ENCODE measurements around the gene CD82. TPM values are rescaled to one million over a fixed set of nuclear protein-coding genes. Genes with fewer than 3 reads are reported as not detected.
A peak's percentile ranks its signal among the peaks of the same experiment; 100 is the strongest.

The CD82 gene
- total RNA-seq, 2 experiments from 2014 or later = 193 to 208 TPM

- POLR2A ChIA-PET = no interaction called here
- CTCF ChIA-PET = interaction anchor here (1.0 to 1.4 kb wide), 4 partner anchors 10 to 284 kb away, joined by 3 to 6 read pairs (median 4); no protein-coding TSS in a partner anchor
- Mint-ChIP-seq H3K36me3 (ENCODE audit: low read depth) (peaks cover 6% of the 10 kb centered on the region), H3K27me3 (peaks cover 4% of the 10 kb centered on the region), H3K4me3 (no peak overlapping the region), H3K9me3 (no peaks in the 10 kb centered on the region), H3K27ac (no peak overlapping the region), H3K4me1 (peaks cover 22% of the 10 kb centered on the region)
- no peak for DNase-seq
These were observed 61.8 kb downstream of the CD82 start for GRCh38 chr11:44627165-44627789.

GRCh38 chr11:44627911-44628729 lies 62.7 kb downstream of the CD82 start:
- ChIA-PET CTCF (interaction anchor here (0.6 to 2.4 kb wide), 5 partner anchors 11 to 283 kb away, joined by 3 to 8 read pairs (median 4); no protein-coding TSS in a partner anchor), POLR2A (no interaction called here)
- Mint-ChIP-seq H3K4me3 (no peak overlapping the region), H3K9me3 (no peaks in the 10 kb centered on the region), H3K4me1 (peaks cover 17% of the 10 kb centered on the region), H3K27me3 (peaks cover 4% of the 10 kb centered on the region), H3K27ac (no peak overlapping the region), H3K36me3 (ENCODE audit: low read depth) (peaks cover 3% of the 10 kb centered on the region)
- DNase-seq = peak; percentile 15

GRCh38 chr11:44628730-44629700 lies 63.6 kb downstream of the CD82 start:
- ChIA-PET CTCF (interaction anchor here (0.6 to 2.4 kb wide), 4 partner anchors 12 to 146 kb away, joined by 4 to 8 read pairs (median 6); no protein-coding TSS in a partner anchor), POLR2A (no interaction called here)
- Mint-ChIP-seq H3K27me3 (peaks cover 4% of the 10 kb centered on the region), H3K27ac (no peak overlapping the region), H3K36me3 (ENCODE audit: low read depth) (no peaks in the 10 kb centered on the region), H3K4me3 (no peak overlapping the region), H3K4me1 (peaks cover 12% of the 10 kb centered on the region), H3K9me3 (no peaks in the 10 kb centered on the region)
- DNase-seq = peak; percentile 6

- no peaks in the 10 kb centered on the region for H3K9me3 Mint-ChIP-seq
- no peak for DNase-seq
- POLR2A ChIA-PET = no interaction called here
- no peak overlapping the region for H3K4me3 Mint-ChIP-seq
- H3K36me3 Mint-ChIP-seq (ENCODE audit: low read depth) = no peaks in the 10 kb centered on the region
- no peak overlapping the region for H3K27ac Mint-ChIP-seq
- CTCF ChIA-PET = interaction anchor here (1.7 to 2.4 kb wide), 3 partner anchors 13 to 146 kb away, joined by 4 to 8 read pairs (median 8); no protein-coding TSS in a partner anchor
- H3K27me3 Mint-ChIP-seq = peaks cover 4% of the 10 kb centered on the region
- H3K4me1 Mint-ChIP-seq = peaks cover 14% of the 10 kb centered on the region
These were observed 64.4 kb downstream of the CD82 start for GRCh38 chr11:44629732-44630345.

GRCh38 chr11:44630511-44631210 lies 65.2 kb downstream of the CD82 start:
- Mint-ChIP-seq H3K4me1 (peaks cover 14% of the 10 kb centered on the region), H3K27me3 (peaks cover 4% of the 10 kb centered on the region), H3K36me3 (ENCODE audit: low read depth) (no peaks in the 10 kb centered on the region), H3K4me3 (no peak overlapping the region), H3K27ac (no peak overlapping the region), H3K9me3 (no peaks in the 10 kb centered on the region)
- POLR2A ChIA-PET = no interaction called here
- no peak for DNase-seq
- CTCF ChIA-PET = interaction anchor here (1.4 to 2.4 kb wide), 3 partner anchors 72 to 296 kb away, joined by 3 to 8 read pairs (median 4); no protein-coding TSS in a partner anchor

- POLR2A ChIA-PET = no interaction called here
These were observed 66.4 kb downstream of the CD82 start for GRCh38 chr11:44631831-44632230.

GRCh38 chr11:44632466-44633123 lies 67.1 kb downstream of the CD82 start:
- CTCF ChIA-PET = interaction anchor here (0.7 to 2.1 kb wide), 7 partner anchors 10 to 278 kb away, joined by 3 to 12 read pairs (median 6); no protein-coding TSS in a partner anchor
- Mint-ChIP-seq H3K27ac (no peak overlapping the region), H3K9me3 (no peaks in the 10 kb centered on the region), H3K4me3 (no peak overlapping the region), H3K27me3 (peaks cover 14% of the 10 kb centered on the region), H3K4me1 (peaks cover 14% of the 10 kb centered on the region), H3K36me3 (ENCODE audit: low read depth) (no peaks in the 10 kb centered on the region)
- POLR2A ChIA-PET = interaction anchor here (1.5 kb wide), 1 partner anchor 9 kb away, joined by 3 read pairs; no protein-coding TSS in a partner anchor
- DNase-seq = peak; percentile 52

More at GRCh38 chr11:44631831-44632230, 66.4 kb downstream of the CD82 start:
- Mint-ChIP-seq H3K36me3 (ENCODE audit: low read depth) (no peaks in the 10 kb centered on the region), H3K4me3 (no peak overlapping the region), H3K4me1 (peaks cover 14% of the 10 kb centered on the region), H3K9me3 (no peaks in the 10 kb centered on the region), H3K27me3 (peaks cover 7% of the 10 kb centered on the region), H3K27ac (no peak overlapping the region)
- peak; percentile 11 for DNase-seq
- CTCF ChIA-PET = interaction anchor here (0.8 to 2.1 kb wide), 6 partner anchors 10 to 295 kb away, joined by 3 to 12 read pairs (median 7); no protein-coding TSS in a partner anchor

GRCh38 chr11:44633641-44634040 lies 68.2 kb downstream of the CD82 start:
- Mint-ChIP-seq H3K27ac (no peak overlapping the region), H3K9me3 (no peaks in the 10 kb centered on the region), H3K4me1 (peaks cover 12% of the 10 kb centered on the region), H3K4me3 (no peak overlapping the region), H3K27me3 (peaks cover 16% of the 10 kb centered on the region), H3K36me3 (ENCODE audit: low read depth) (no peaks in the 10 kb centered on the region)
- DNase-seq = peak; percentile 20
- CTCF ChIA-PET = interaction anchor here (0.6 to 2.1 kb wide), 7 partner anchors 9 to 278 kb away, joined by 3 to 12 read pairs (median 3); no protein-coding TSS in a partner anchor
- POLR2A ChIA-PET = interaction anchor here (1.5 kb wide), 1 partner anchor 10 kb away, joined by 3 read pairs; no protein-coding TSS in a partner anchor

GRCh38 chr11:44634401-44635281 lies 69.2 kb downstream of the CD82 start:
- CTCF ChIA-PET = interaction anchor here (0.8 to 1.4 kb wide), 4 partner anchors 10 to 277 kb away, joined by 3 to 4 read pairs (median 4); no protein-coding TSS in a partner anchor
- no peaks in the 10 kb centered on the region for H3K9me3 Mint-ChIP-seq
- POLR2A ChIA-PET = no interaction called here
- peaks cover 15% of the 10 kb centered on the region for H3K27me3 Mint-ChIP-seq
- peak; percentile 16 for DNase-seq
- H3K4me3 Mint-ChIP-seq = no peak overlapping the region
- H3K4me1 Mint-ChIP-seq = peaks cover 10% of the 10 kb centered on the region
- H3K27ac Mint-ChIP-seq = no peak overlapping the region
- H3K36me3 Mint-ChIP-seq (ENCODE audit: low read depth) = no peaks in the 10 kb centered on the region

- Mint-ChIP-seq H3K27ac (no peak overlapping the region), H3K27me3 (peaks cover 31% of the 10 kb centered on the region), H3K36me3 (ENCODE audit: low read depth) (peaks cover 6% of the 10 kb centered on the region), H3K4me1 (peaks cover 10% of the 10 kb centered on the region), H3K4me3 (no peak overlapping the region), H3K9me3 (peaks cover 7% of the 10 kb centered on the region)
- POLR2A ChIA-PET = no interaction called here
- DNase-seq = no peak
- CTCF ChIA-PET = interaction anchor here (1.1 kb wide), 1 partner anchor 17 kb away, joined by 3 read pairs; no protein-coding TSS in a partner anchor
These were observed 72.0 kb downstream of the CD82 start for GRCh38 chr11:44637487-44637886.

All from activated CD4-positive, alpha-beta memory T cell treated with anti-CD3 and anti-CD28 coated beads, Interleukin-2, amount 10 ng/mL, durations not matched to agents 7 days and 5 days (primary cell).